K562 (cell line): Measurements from ENCODE around the gene KMT2C. TPM values are rescaled to one million over a fixed set of nuclear protein-coding genes. Genes with fewer than 3 reads are reported as not detected.
A peak's percentile ranks its signal among the peaks of the same experiment; 100 is the strongest.

Experiments used
- ATAC-seq: fragments of 200-7000 bp; cut with Tn5 transposase; 3 replicates; pipeline ENCODE4 v1.9.1; 2020; ENCODE audit warnings: moderate library complexity
- BruUV-seq: library from RNA; stranded (reverse); fragments of 400-500 nt; replicated peaks from 2 replicates; lab custom pipeline; 2021; lab: Mats Ljungman, UMichigan
- CTCF ChIA-PET: fragments of 300-600 bp; formaldehyde crosslinking; extraction: SDS; loops from one replicate; lab custom pipeline; 2021; ENCODE audit warnings: low intra/inter-chr PET ratio; lab: Yijun Ruan, JAX
- POLR2A ChIA-PET: fragments of 300-600, 350-650 bp; sonication (Branson Sonifier 250); formaldehyde crosslinking; extraction: SDS; loops from one replicate; lab custom pipeline; 2021; ENCODE audit warnings: antibody characterized with exemption, inconsistent platforms; lab: Yijun Ruan, JAX
- DNase-seq, 4 experiments: peaks; one replicate each; pipeline versions ENCODE4 v3.0.0 to v3.0.0-alpha.2; 2011 to 2018; ENCODE audit warnings: low spot score in 3 of 4, mixed read lengths in 3 of 4; ENCODE audit errors: extremely low read depth in 1 of 4
- FAIRE-seq: peaks from 2 replicates; lab custom pipeline; 2011; peaks lifted over from hg19 to GRCh38; lab: Jason Lieb, UNC
- H2AFZ ChIP-seq: 2 replicates; pipeline ENCODE4 v1.6.0; 2011; ENCODE audit warnings: low read depth, low read length, control low read depth, inconsistent platforms
- H3K27ac ChIP-seq: fragments of 200-600 bp; 3 replicates; pipeline ENCODE4 v1.8.0; 2011; ENCODE audit warnings: low read depth, mild to moderate bottlenecking, control low read depth, inconsistent platforms, low read length, moderate library complexity, mixed read lengths; ENCODE audit errors: extremely low read depth
- H3K27me3 ChIP-seq, 2 experiments: fragments of 300-600 bp in 1 of 2; 2 replicates in 1 of 2; 3 replicates in 1 of 2; pipeline versions ENCODE4 v1.6.0 to v1.8.0; 2011; ENCODE audit warnings: inconsistent platforms in 2 of 2, low read length in 2 of 2, mild to moderate bottlenecking in 1 of 2, mixed read lengths in 1 of 2, moderate library complexity in 1 of 2; ENCODE audit not compliant: control insufficient read depth in 2 of 2, insufficient read depth in 2 of 2
- H3K36me3 ChIP-seq: fragments of 300-600 bp; 3 replicates; pipeline ENCODE4 v1.8.0; 2011; ENCODE audit warnings: mild to moderate bottlenecking, low read length, inconsistent platforms; ENCODE audit not compliant: control insufficient read depth, insufficient read depth
- H3K4me1 ChIP-seq, 2 experiments: fragments of 200-600 bp in 1 of 2; replicated peaks in 1 of 2; 2 replicates in 1 of 2; 3 replicates in 1 of 2; pipeline versions ENCODE4 v1.5.1 to v1.8.0; 2011; ENCODE audit warnings: inconsistent platforms in 2 of 2, low read length in 2 of 2, mild to moderate bottlenecking in 1 of 2, mixed read lengths in 1 of 2, moderate library complexity in 1 of 2; ENCODE audit not compliant: control insufficient read depth in 2 of 2, insufficient read depth in 2 of 2
- H3K4me2 ChIP-seq: 2 replicates; pipeline ENCODE4 v1.6.1; 2011; ENCODE audit warnings: low read length, control low read depth, inconsistent platforms, mixed read lengths; ENCODE audit not compliant: insufficient read depth
- H3K4me3 ChIP-seq: fragments of 200-600 bp; sonication (generic), shearing (Covaris generic); 2 replicates; pipeline ENCODE4 v1.5.1; 2016; ENCODE audit warnings: control low read depth, inconsistent platforms
- H3K79me2 ChIP-seq: fragments of 200-600 bp; 3 replicates; pipeline ENCODE4 v1.8.0; 2011; ENCODE audit warnings: low read length, inconsistent platforms; ENCODE audit not compliant: control insufficient read depth, insufficient read depth
- H3K9ac ChIP-seq, 2 experiments: 2 replicates each; pipeline versions ENCODE4 v1.6.0 to v1.6.1; 2011; ENCODE audit warnings: low read depth in 2 of 2, low read length in 2 of 2, control low read depth in 1 of 2, inconsistent platforms in 1 of 2, mild to moderate bottlenecking in 1 of 2, mixed read lengths in 1 of 2; ENCODE audit not compliant: insufficient read depth in 1 of 2
- H3K9me1 ChIP-seq: one replicate; pipeline ENCODE4 v1.6.0; 2011; ENCODE audit warnings: inconsistent platforms, mild to moderate bottlenecking, low read length, moderate library complexity; ENCODE audit not compliant: control insufficient read depth, insufficient read depth
- H3K9me3 ChIP-seq: replicated peaks from 2 replicates; pipeline ENCODE4 v1.5.1; 2011; ENCODE audit warnings: low read depth, low read length, inconsistent platforms; ENCODE audit not compliant: control insufficient read depth, insufficient read depth
- H4K20me1 ChIP-seq: replicated peaks from 2 replicates; pipeline ENCODE4 v1.6.1; 2011; ENCODE audit warnings: low read length, inconsistent platforms, mixed read lengths; ENCODE audit not compliant: control insufficient read depth, insufficient read depth
- CC2D1A ChIP-seq: fragments of 450-650 bp; IDR thresholded peaks from 2 replicates; pipeline ENCODE4 v1.6.1; 2017; ENCODE audit warnings: mild to moderate bottlenecking
- RBM17 ChIP-seq: fragments of 200-400 bp; formaldehyde crosslinking; IDR thresholded peaks from 2 replicates; pipeline ENCODE4 v1.6.1; 2017; ENCODE audit warnings: low read depth, mild to moderate bottlenecking, low read length, borderline replicate concordance
- TAF1 ChIP-seq: IDR thresholded peaks from 2 replicates; pipeline ENCODE4 v1.6.1; 2011; ENCODE audit warnings: mild to moderate bottlenecking, low read length, moderate library complexity; ENCODE audit not compliant: insufficient read depth, control insufficient read depth, severe bottlenecking; ENCODE audit errors: extremely low read depth
- TRIM24 ChIP-seq, 2 experiments: fragments of 450-650 bp; IDR thresholded peaks; 2 replicates each; pipeline ENCODE4 v1.6.1; 2016
- ZNF431 ChIP-seq: sonication (generic); formaldehyde crosslinking; IDR thresholded peaks from 2 replicates; pipeline ENCODE4 v1.8.0; 2022; ENCODE audit warnings: mild to moderate bottlenecking, missing genetic modification reagents
- WGBS: fragments of 100-300 bp; shearing (Covaris generic); methylation state at CpG from one replicate; pipeline ENCODE4 v1.1.6; 2016; ENCODE audit warnings: low coverage, mixed read lengths; ENCODE audit not compliant: insufficient coverage; ENCODE audit errors: missing lambda C conversion rate; 5-methylcytosine and 5-hydroxymethylcytosine counted together
- in situ Hi-C: fragments of 300-500 bp; cut with MboI; formaldehyde crosslinking; loops from 4 replicates; pipeline ENCODE4 v1.15.0; 2018; ENCODE audit warnings: inconsistent platforms, mixed read lengths
- intact Hi-C: fragments of 100-400 bp; cut with micrococcal nuclease; formaldehyde crosslinking; loops from 2 replicates; pipeline ENCODE4 v1.14.2; 2022
- polyA plus RNA-seq, 8 experiments: library from polyadenylated mRNA; depleted of rRNA in 4 of 8; stranded (reverse) in 5 of 8; unstranded in 3 of 8; fragments of >200 nt; fragmentation: Nextera tagmentation in 2 of 8; fragmentation: Illumina TruSeq in 1 of 8; extraction: Ambion mirVana in 2 of 8; extraction: Trizol in 1 of 8; gene quantifications; 2 replicates each; pipeline versions ENCODE4 v1.2.1 to v1.2.3, GENCODE V29; 2011 to 2014; ENCODE audit warnings: inconsistent platforms in 1 of 8, missing spikeins in 1 of 8
- total RNA-seq, 7 experiments: library from RNA; depleted of rRNA in 6 of 7; stranded (reverse); fragments of >200 nt in 6 of 7; fragmentation: Illumina TruSeq in 2 of 7; extraction: Trizol in 2 of 7; gene quantifications; 2 replicates each; pipeline versions ENCODE4 v1.2.1 to v1.2.3, GENCODE V29; 2011 to 2021; ENCODE audit warnings: low replicate concordance in 1 of 7
- TF ChIP-seq, protein P1 (sequence below): fragments of 200-800 bp; sonication (Bioruptor generic); IDR thresholded peaks from 2 replicates; pipeline ENCODE4 v1.6.1; 2017; ENCODE audit warnings: missing genetic modification characterization, missing compliant biosample characterization
- TF ChIP-seq, protein P2 (sequence below), 2 experiments: fragments of 450-650 bp in 1 of 2; sonication (generic) in 1 of 2; formaldehyde crosslinking in 1 of 2; IDR thresholded peaks; 2 replicates each; pipeline versions ENCODE4 v1.7.1 to v1.9.0; 2016 to 2022; ENCODE audit warnings: inconsistent platforms in 1 of 2, mild to moderate bottlenecking in 1 of 2, missing genetic modification reagents in 1 of 2
- TF ChIP-seq, protein P3 (sequence below): fragments of 450-650 bp; formaldehyde crosslinking; IDR thresholded peaks from 2 replicates; pipeline ENCODE4 v1.4.0; 2020; ENCODE audit warnings: mild to moderate bottlenecking, mixed read lengths

Gene KMT2C
- total and polyA plus RNA-seq, 9 of the 15 experiments (the other 6 are each of a cell fraction or from before 2014, with no cell fraction given) = 4.9 to 67.8 (median 27.1) TPM

DNA sequence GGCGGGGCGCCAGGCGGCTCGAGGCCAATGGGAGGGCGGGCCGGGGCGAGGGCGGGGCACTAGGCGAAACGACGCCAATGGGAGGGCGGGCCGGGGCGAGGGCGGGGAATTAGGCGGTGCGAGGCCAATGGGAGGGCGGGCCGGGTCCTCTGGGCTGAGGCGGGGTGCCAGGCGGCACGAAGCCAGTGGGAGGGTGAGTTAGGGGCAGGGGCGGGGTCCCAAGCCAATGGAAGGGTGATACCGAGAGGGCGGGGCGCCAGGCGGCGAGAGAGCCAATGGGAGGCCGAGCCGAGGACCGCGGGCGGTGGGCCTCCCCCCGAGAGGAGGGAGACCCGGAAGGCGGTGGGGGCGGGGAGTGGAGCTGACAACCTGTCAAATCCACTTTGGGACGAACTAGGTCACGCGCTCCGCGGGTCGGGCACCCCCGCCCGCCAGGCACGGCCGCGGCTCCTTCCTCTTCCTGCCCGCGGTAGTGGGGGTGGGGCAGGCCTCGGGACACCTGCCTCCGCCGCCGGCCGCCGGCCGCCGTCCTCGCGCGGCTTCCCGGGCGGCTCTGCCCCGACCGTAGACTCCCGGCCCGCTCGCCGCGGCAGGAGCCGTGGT lies 28.0 kb upstream of the KMT2C start:
- Histone ChIP-seq H4K20me1 (no peaks in the 10 kb centered on the region), H3K9me3 (no peaks in the 10 kb centered on the region; the same call in 1 of the 2 replicates), H3K4me2 (peak overlapping the region; percentile 94; the same call in 1 of the 2 replicates), H3K36me3 (no peaks in the 10 kb centered on the region), H2AFZ (peak overlapping the region; percentile 97), H3K79me2 (peaks cover 18% of the 10 kb centered on the region), H3K4me3 (peak overlapping the region; percentile 99), H3K27me3 (no peaks in the 10 kb centered on the region), H3K4me1 (peaks cover 18 to 19% of the 10 kb centered on the region in 2 experiments), H3K9me1 (no peaks in the 10 kb centered on the region), H3K27ac (peak overlapping the region; percentile 99), H3K9ac (peak overlapping the region; percentile 96 to 98)
- no TSS peak for BruUV-seq
- in situ Hi-C loops (no loop called here), intact Hi-C loops (loop anchor here (1.0 to 10.0 kb wide), 2 partner anchors 31 to 119 kb away; no protein-coding TSS in a partner anchor)
- WGBS = under 1% methylated on average over 46 of the region's 71 CpGs
- ChIA-PET CTCF (no interaction called here), POLR2A (interaction anchor here (0.6 to 2.1 kb wide), 13 partner anchors 11 to 247 kb away, joined by 3 to 6 read pairs (median 3); no protein-coding TSS in a partner anchor)
- DNase-seq = peak; percentile 100
- ATAC-seq = peak; percentile 93
- FAIRE-seq = peak; percentile 92
- TF ChIP-seq ZNF431 (CRISPR knock-in tag) (peak; percentile 56; the same call in 1 of the 2 replicates), TAF1 (peak; percentile 12), CC2D1A (no peak), TRIM24 (IDR thresholded peaks at IDR 0.05) (peak in 1 of 2 experiments; percentile 40; a peak in 1 of 4 replicates), RBM17 (no peak)
- TF ChIP-seq, protein P1, sequence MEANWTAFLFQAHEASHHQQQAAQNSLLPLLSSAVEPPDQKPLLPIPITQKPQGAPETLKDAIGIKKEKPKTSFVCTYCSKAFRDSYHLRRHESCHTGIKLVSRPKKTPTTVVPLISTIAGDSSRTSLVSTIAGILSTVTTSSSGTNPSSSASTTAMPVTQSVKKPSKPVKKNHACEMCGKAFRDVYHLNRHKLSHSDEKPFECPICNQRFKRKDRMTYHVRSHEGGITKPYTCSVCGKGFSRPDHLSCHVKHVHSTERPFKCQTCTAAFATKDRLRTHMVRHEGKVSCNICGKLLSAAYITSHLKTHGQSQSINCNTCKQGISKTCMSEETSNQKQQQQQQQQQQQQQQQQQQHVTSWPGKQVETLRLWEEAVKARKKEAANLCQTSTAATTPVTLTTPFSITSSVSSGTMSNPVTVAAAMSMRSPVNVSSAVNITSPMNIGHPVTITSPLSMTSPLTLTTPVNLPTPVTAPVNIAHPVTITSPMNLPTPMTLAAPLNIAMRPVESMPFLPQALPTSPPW = peak; percentile 99
- TF ChIP-seq, protein P2, sequence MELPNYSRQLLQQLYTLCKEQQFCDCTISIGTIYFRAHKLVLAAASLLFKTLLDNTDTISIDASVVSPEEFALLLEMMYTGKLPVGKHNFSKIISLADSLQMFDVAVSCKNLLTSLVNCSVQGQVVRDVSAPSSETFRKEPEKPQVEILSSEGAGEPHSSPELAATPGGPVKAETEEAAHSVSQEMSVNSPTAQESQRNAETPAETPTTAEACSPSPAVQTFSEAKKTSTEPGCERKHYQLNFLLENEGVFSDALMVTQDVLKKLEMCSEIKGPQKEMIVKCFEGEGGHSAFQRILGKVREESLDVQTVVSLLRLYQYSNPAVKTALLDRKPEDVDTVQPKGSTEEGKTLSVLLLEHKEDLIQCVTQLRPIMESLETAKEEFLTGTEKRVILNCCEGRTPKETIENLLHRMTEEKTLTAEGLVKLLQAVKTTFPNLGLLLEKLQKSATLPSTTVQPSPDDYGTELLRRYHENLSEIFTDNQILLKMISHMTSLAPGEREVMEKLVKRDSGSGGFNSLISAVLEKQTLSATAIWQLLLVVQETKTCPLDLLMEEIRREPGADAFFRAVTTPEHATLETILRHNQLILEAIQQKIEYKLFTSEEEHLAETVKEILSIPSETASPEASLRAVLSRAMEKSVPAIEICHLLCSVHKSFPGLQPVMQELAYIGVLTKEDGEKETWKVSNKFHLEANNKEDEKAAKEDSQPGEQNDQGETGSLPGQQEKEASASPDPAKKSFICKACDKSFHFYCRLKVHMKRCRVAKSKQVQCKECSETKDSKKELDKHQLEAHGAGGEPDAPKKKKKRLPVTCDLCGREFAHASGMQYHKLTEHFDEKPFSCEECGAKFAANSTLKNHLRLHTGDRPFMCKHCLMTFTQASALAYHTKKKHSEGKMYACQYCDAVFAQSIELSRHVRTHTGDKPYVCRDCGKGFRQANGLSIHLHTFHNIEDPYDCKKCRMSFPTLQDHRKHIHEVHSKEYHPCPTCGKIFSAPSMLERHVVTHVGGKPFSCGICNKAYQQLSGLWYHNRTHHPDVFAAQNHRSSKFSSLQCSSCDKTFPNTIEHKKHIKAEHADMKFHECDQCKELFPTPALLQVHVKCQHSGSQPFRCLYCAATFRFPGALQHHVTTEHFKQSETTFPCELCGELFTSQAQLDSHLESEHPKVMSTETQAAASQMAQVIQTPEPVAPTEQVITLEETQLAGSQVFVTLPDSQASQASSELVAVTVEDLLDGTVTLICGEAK (IDR thresholded peaks at IDR 0.05) = peak; percentile 65
- TF ChIP-seq, protein P2 (CRISPR knock-in tag; IDR thresholded peaks at IDR 0.05) = no peak
- TF ChIP-seq, protein P3, sequence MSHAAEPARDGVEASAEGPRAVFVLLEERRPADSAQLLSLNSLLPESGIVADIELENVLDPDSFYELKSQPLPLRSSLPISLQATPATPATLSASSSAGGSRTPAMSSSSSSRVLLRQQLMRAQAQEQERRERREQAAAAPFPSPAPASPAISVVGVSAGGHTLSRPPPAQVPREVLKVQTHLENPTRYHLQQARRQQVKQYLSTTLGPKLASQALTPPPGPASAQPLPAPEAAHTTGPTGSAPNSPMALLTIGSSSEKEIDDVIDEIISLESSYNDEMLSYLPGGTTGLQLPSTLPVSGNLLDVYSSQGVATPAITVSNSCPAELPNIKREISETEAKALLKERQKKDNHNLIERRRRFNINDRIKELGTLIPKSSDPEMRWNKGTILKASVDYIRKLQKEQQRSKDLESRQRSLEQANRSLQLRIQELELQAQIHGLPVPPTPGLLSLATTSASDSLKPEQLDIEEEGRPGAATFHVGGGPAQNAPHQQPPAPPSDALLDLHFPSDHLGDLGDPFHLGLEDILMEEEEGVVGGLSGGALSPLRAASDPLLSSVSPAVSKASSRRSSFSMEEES (CRISPR knock-in tag) = peak; percentile 85
